Spleen (tissue), 11 donors: ENCODE data around the gene PRR29. TPM values are rescaled to one million over a fixed set of nuclear protein-coding genes. Genes with fewer than 3 reads are reported as not detected.

Source experiments
- DNase-seq: peaks from one replicate; pipeline ENCODE4 v3.0.0-alpha.2; 2020
- H3K27ac ChIP-seq, 8 donors: fragments of 200-600 bp; sonication (generic) in 7 of 8; 1 replicate in 4 of 8; 2 replicates in 4 of 8; pipeline versions ENCODE4 v1.5.0 to v1.8.0; 2016 to 2021; ENCODE audit warnings: inconsistent platforms in 4 of 8, mild to moderate bottlenecking in 4 of 8, moderate library complexity in 1 of 8
- H3K27me3 ChIP-seq, 7 donors: fragments of 200-600 bp; sonication (generic) in 6 of 7; replicated peaks in 1 of 7; 1 replicate in 4 of 7; 2 replicates in 3 of 7; pipeline versions ENCODE4 v1.5.0 to v1.8.0; 2016 to 2021; ENCODE audit warnings: inconsistent platforms in 3 of 7, mild to moderate bottlenecking in 1 of 7
- H3K36me3 ChIP-seq, 6 donors: fragments of 200-600 bp; sonication (generic) in 5 of 6; 1 replicate in 4 of 6; 2 replicates in 2 of 6; pipeline versions ENCODE4 v1.5.0 to v1.8.0; 2016 to 2021; ENCODE audit warnings: inconsistent platforms in 2 of 6
- H3K4me1 ChIP-seq, 6 donors: fragments of 200-600 bp; sonication (generic) in 5 of 6; 1 replicate in 3 of 6; 2 replicates in 3 of 6; pipeline versions ENCODE4 v1.5.0 to v1.8.0; 2016 to 2021; ENCODE audit warnings: inconsistent platforms in 3 of 6
- H3K4me3 ChIP-seq, 8 donors: fragments of 200-600 bp; sonication (generic) in 7 of 8; 1 replicate in 4 of 8; 2 replicates in 4 of 8; pipeline versions ENCODE4 v1.5.0 to v1.8.0; 2016 to 2021; ENCODE audit warnings: inconsistent platforms in 4 of 8, mild to moderate bottlenecking in 4 of 8, moderate library complexity in 2 of 8
- H3K9me3 ChIP-seq, 8 donors: fragments of 200-600 bp; sonication (generic) in 7 of 8; 1 replicate in 4 of 8; 2 replicates in 4 of 8; pipeline versions ENCODE4 v1.5.0 to v1.8.0; 2016 to 2021; ENCODE audit warnings: inconsistent platforms in 4 of 8
- POLR2A ChIP-seq, 3 donors: fragments of 450-650 bp; IDR thresholded peaks; one replicate each; pipeline ENCODE4 v1.5.1; 2017; ENCODE audit warnings: antibody characterized with exemption in 3 of 3, mild to moderate bottlenecking in 1 of 3
- POLR2AphosphoS5 ChIP-seq, 3 donors: sonication (generic); formaldehyde crosslinking; IDR thresholded peaks; one replicate each; pipeline ENCODE4 v1.5.1; 2017; ENCODE audit warnings: antibody characterized with exemption in 3 of 3
- WGBS, 5 donors: extraction: QIAGEN DNeasy Blood & Tissue Kit in 3 of 5; methylation state at CpG; one replicate each; pipeline versions ENCODE4 v1.1.5 to v1.1.7; 2013 to 2018; 5-methylcytosine and 5-hydroxymethylcytosine counted together
- intact Hi-C: fragments of 100-400 bp; cut with DNase I; formaldehyde crosslinking; loops from one replicate; pipeline ENCODE4 v1.15.0; 2023; ENCODE audit warnings: low total_unique reads
- polyA plus RNA-seq, 3 donors: library from polyadenylated mRNA; stranded (reverse); fragments of 200-250 nt; gene quantifications; one replicate each; pipeline ENCODE4 v1.2.1, GENCODE V29; 2013
- total RNA-seq, 7 donors: library from RNA; depleted of rRNA in 3 of 7; stranded (reverse); fragments of >200 nt in 3 of 7; fragmentation: NEBNext Ultra II Directional in 4 of 7; extraction: Animal tissue kit (Norgen Biotek cat#: 25700) in 4 of 7; gene quantifications; one replicate each; pipeline versions ENCODE4 v1.1.0 to v1.2.1, GENCODE V29; 2016 to 2021
- TF ChIP-seq, protein P1 (sequence below), 11 experiments: fragments of 200-600 bp in 7 of 11; fragments of 450-650 bp in 4 of 11; sonication (generic) in 4 of 11; IDR thresholded peaks in 8 of 11; conservative IDR thresholded peaks in 3 of 11; 1 replicate in 7 of 11; 2 replicates in 4 of 11; pipeline versions ENCODE4 v1.4.0 to v1.8.0; 2016 to 2021; ENCODE audit warnings: antibody characterized with exemption in 11 of 11, inconsistent platforms in 4 of 11, mild to moderate bottlenecking in 1 of 11
- donor health status: healthy with polysubstance abuse.
- donor health status: DM: no; HTN: no; CAD: no; lungs with moderate emphysema.
- donor health status: DM: no; HTN: no; CAD: no.
- donor health status: Bipolar disorder and iron deficiency.
- donor health status: healthy.
- donor health status: DM: no; HTN: no; CAD: no.
- donor health status: DM: yes; HTN: yes; CAD: no.

Gene PRR29
- total and polyA plus RNA-seq, 10 donors, result 0.65 to 9.1 (median 3.4) TPM

DNA sequence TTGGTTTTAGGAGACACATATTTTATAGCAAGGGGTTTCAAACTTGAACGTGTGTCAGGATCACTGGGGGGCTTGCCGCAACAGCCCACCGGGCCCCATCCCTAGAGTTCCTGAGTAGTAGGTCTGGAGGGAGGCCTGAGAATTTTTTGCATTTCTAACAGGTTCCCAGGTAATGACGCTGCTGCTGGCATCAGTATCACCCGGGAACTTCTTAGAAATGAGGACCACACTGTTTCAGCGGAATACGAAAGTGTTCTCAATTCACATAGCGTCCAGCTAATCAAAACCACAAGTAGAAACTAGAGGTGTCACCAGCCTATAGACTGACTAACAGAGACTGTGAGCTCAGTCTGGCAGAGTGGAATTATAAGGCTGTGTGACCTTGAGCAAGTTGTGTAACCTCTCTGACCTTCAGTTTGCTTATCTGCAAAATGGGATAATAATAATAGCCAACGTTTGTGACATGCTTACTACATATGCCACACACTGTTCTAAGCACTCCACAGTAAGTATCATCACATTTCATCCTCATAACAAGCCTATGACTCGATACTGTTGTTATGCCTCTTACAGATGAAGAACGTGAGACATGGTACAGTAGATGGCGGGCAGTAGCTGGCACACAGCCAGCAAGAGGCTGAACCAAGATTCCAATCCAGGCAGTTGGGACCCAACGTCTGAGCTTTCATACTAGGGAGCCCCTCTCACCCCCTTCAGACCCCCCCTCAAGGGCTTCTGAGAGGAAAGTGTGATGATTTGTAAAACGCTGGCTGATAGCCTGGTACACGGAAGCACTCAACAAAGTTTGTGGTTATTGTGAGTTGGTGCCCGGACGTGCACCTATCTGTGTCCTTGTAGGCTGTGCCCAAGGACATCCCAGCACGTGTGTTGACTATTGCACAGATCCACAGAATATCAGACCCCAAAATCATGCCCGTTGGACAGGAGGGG, 26.9 kb downstream of the PRR29 start:
- intact Hi-C loops, result loop anchor here (5.0 kb wide), 1 partner anchor 113 kb away; the partner anchor contains the start of gene CSHL1
- H3K4me3 ChIP-seq, result peak overlapping the region in 1 of 8 donors; percentile 50
- no peaks in the 10 kb centered on the region for H3K36me3 ChIP-seq
- peak overlapping the region; percentile 73 to 98 (median 91) for H3K27ac ChIP-seq
- no peak for TF ChIP-seq POLR2AphosphoS5 (IDR thresholded peaks at IDR 0.05)
- TF ChIP-seq, protein P1, sequence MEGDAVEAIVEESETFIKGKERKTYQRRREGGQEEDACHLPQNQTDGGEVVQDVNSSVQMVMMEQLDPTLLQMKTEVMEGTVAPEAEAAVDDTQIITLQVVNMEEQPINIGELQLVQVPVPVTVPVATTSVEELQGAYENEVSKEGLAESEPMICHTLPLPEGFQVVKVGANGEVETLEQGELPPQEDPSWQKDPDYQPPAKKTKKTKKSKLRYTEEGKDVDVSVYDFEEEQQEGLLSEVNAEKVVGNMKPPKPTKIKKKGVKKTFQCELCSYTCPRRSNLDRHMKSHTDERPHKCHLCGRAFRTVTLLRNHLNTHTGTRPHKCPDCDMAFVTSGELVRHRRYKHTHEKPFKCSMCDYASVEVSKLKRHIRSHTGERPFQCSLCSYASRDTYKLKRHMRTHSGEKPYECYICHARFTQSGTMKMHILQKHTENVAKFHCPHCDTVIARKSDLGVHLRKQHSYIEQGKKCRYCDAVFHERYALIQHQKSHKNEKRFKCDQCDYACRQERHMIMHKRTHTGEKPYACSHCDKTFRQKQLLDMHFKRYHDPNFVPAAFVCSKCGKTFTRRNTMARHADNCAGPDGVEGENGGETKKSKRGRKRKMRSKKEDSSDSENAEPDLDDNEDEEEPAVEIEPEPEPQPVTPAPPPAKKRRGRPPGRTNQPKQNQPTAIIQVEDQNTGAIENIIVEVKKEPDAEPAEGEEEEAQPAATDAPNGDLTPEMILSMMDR (IDR thresholded peaks at IDR 0.05 in 8 of 11, conservative IDR thresholded peaks at IDR 0.05 in 3 of 11), result no peak
- no peak for TF ChIP-seq POLR2A (IDR thresholded peaks at IDR 0.05)
- H3K4me1 ChIP-seq, result peaks cover 18 to 77% (median 48%) of the 10 kb centered on the region in 6 donors
- H3K9me3 ChIP-seq, result no peaks in the 10 kb centered on the region
- H3K27me3 ChIP-seq, result no peaks in the 10 kb centered on the region
- DNase-seq, result no peak
- WGBS, 5 donors, result 51 to 68% (median 55%) methylated on average over 19 of the region's 19 CpGs

GRCh38 chr17:64025732-64026294, 27.7 kb downstream of the PRR29 start:
- intact Hi-C loops, result loop anchor here (5.0 kb wide), 1 partner anchor 114 kb away; the partner anchor contains the start of gene CSHL1
- 1 to 6% (median 3%) methylated on average over 19 to 21 of the region's 21 CpGs for WGBS, 5 donors
- no peaks in the 10 kb centered on the region for H3K27me3 ChIP-seq
- TF ChIP-seq POLR2A (IDR thresholded peaks at IDR 0.05) (no peak), POLR2AphosphoS5 (IDR thresholded peaks at IDR 0.05) (peak; percentile 86 to 87 (median 87))
- TF ChIP-seq, protein P1 (IDR thresholded peaks at IDR 0.05 in 8 of 11, conservative IDR thresholded peaks at IDR 0.05 in 3 of 11), result peak; percentile 95 to 98 (median 98)
- peak overlapping the region in 3 of 8 donors; percentile 2 to 50 (median 17) for H3K4me3 ChIP-seq
- no peaks in the 10 kb centered on the region for H3K36me3 ChIP-seq
- peak; percentile 98 for DNase-seq
- no peaks in the 10 kb centered on the region for H3K9me3 ChIP-seq
- H3K4me1 ChIP-seq, result peaks cover 18 to 71% (median 46%) of the 10 kb centered on the region in 6 donors
- H3K27ac ChIP-seq, result peak overlapping the region; percentile 73 to 98 (median 91)

- intact Hi-C loops, result loop anchor here (5.0 kb wide), 1 partner anchor 117 kb away; the partner anchor contains the start of gene CSHL1
- peak; percentile 86 for DNase-seq
Observed at GRCh38 chr17:64028874-64029464, 30.8 kb downstream of the PRR29 start.

More at GRCh38 chr17:64028874-64029464, 30.8 kb downstream of the PRR29 start:
- Histone ChIP-seq H3K36me3 (no peaks in the 10 kb centered on the region), H3K4me1 (peaks cover 3 to 45% (median 27%) of the 10 kb centered on the region in 6 donors), H3K4me3 (no peak overlapping the region), H3K9me3 (no peaks in the 10 kb centered on the region), H3K27ac (no peak overlapping the region), H3K27me3 (no peaks in the 10 kb centered on the region)
- TF ChIP-seq POLR2AphosphoS5 (IDR thresholded peaks at IDR 0.05), result no peak
- TF ChIP-seq, protein P1 (IDR thresholded peaks at IDR 0.05 in 8 of 11, conservative IDR thresholded peaks at IDR 0.05 in 3 of 11), result peak; percentile 43 to 86 (median 67)
- WGBS, 5 donors, result 16 to 30% (median 24%) methylated on average over 3 of the region's 3 CpGs
